Effector memory CD4-positive, alpha-beta T cell (primary cell): ENCODE results near the gene SUSD6.

Experiments used
- DNase-seq, 3 donors: peaks; one replicate each; pipeline ENCODE4 v3.0.0-alpha.2; 2020
- H3K27ac ChIP-seq: 2 replicates; pipeline ENCODE4 v1.7.0; 2013; ENCODE audit warnings: mild to moderate bottlenecking, low read length, moderate library complexity; ENCODE audit not compliant: insufficient read depth, poor library complexity, severe bottlenecking
- H3K27me3 ChIP-seq: replicated peaks from 2 replicates; pipeline ENCODE4 v1.7.0; 2013; ENCODE audit warnings: mild to moderate bottlenecking, low read length; ENCODE audit not compliant: insufficient read depth, control insufficient read depth, poor library complexity, severe bottlenecking
- H3K36me3 ChIP-seq: 2 replicates; pipeline ENCODE4 v1.7.0; 2013; ENCODE audit warnings: mild to moderate bottlenecking, low read length, moderate library complexity; ENCODE audit not compliant: control insufficient read depth, insufficient read depth
- H3K4me1 ChIP-seq: 2 replicates; pipeline ENCODE4 v1.7.0; 2013; ENCODE audit warnings: low read length, mild to moderate bottlenecking; ENCODE audit not compliant: control insufficient read depth, insufficient read depth, poor library complexity, severe bottlenecking
- H3K4me3 ChIP-seq: 2 replicates; pipeline ENCODE4 v1.7.0; 2013; ENCODE audit warnings: low read length, low read depth, mild to moderate bottlenecking; ENCODE audit not compliant: insufficient read depth, poor library complexity, severe bottlenecking
- H3K9me3 ChIP-seq: 2 replicates; pipeline ENCODE4 v1.7.0; 2013; ENCODE audit warnings: mild to moderate bottlenecking, low read length, moderate library complexity; ENCODE audit not compliant: control insufficient read depth

The SUSD6 gene

DNA sequence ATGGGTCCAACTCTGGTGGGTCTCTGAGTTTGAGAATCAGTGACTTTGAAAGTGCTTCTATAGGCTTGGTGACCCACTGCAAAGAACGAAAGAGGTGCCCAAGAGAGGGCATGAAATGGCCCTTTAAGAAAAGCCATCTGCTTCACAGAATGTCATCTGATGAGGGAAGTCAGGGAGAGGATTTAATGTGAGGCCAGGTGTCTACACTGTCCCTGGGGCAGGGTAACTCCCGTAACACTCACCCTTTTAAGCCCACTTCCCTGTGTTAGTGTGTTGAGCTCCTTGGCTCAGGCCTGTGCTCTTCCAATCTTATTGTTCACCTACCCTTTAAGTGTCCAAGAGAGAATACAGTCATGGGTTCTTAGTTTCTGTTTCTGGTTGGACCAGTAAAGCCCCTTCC lies 139.1 kb downstream of the SUSD6 start:
- no peak overlapping the region for H3K27ac ChIP-seq
- H3K36me3 ChIP-seq, result no peaks in the 10 kb centered on the region
- H3K4me3 ChIP-seq, result no peak overlapping the region
- H3K27me3 ChIP-seq, result no peaks in the 10 kb centered on the region
- no peaks in the 10 kb centered on the region for H3K9me3 ChIP-seq
- H3K4me1 ChIP-seq, result no peaks in the 10 kb centered on the region
- DNase-seq, result no peak

DNA sequence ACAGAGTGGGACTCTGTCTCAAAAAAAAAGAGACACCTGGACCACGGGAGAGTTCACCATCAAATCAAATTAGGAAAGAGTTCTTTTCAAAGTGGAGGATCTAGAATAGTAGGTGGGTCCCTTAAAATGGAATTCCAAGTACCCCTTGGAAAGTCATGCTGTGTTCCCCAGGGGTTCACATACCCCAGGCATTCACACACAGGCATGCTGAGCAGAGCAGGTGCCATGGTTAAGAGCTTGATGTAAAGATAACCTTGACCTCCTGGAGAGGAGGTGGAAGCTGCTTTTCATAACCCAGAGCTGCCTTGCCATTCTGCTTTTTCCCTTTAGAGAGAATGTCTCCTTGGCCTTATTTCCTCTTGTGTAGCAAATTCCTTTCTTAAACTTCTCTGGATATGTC lies 141.4 kb downstream of the SUSD6 start:
- Histone ChIP-seq H3K9me3 (no peaks in the 10 kb centered on the region), H3K4me3 (no peak overlapping the region), H3K36me3 (no peaks in the 10 kb centered on the region), H3K4me1 (no peaks in the 10 kb centered on the region), H3K27ac (no peak overlapping the region), H3K27me3 (no peaks in the 10 kb centered on the region)
- DNase-seq, result no peak

DNA sequence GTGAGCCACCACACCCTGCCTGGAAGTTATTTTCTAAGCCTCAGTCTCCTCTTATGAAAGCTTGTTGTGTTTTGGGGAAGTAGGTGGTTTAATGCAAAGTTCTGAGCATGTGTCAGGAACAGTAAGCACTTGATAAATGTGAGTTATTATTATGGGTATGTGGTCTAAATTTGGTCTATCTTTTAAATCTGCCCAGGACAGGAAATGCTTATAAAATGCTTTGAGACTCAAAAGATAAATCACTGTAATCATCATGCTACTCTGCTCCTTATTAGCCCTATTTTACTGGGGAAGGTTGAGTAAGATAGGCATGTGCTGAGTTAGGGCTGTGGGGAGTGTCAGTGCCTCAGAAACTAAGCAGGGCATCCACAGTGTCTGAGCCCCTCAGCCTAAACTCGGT lies 142.5 kb downstream of the SUSD6 start:
- Histone ChIP-seq H3K27me3 (no peaks in the 10 kb centered on the region), H3K27ac (no peak overlapping the region), H3K36me3 (no peaks in the 10 kb centered on the region), H3K4me1 (no peaks in the 10 kb centered on the region), H3K4me3 (no peak overlapping the region), H3K9me3 (no peaks in the 10 kb centered on the region)
- no peak for DNase-seq

DNA sequence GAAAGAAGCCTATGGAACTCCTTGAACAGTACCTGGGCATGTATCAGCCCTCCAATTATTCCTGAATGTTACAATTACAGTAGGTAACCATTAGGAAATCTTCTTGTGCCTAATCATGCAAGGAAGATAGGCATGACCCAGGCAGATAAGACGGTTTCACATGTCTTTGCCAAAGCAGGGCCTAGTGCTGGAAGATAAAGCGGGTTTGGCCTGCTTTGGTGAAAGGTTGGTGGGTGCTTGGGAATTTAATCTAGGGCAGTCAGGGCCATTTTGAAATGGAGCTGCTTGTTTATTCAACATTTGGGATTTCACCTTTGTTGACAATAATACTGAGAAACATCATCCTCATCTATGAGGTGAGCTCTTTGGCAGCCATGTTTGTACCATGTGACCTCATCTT lies 143.1 kb downstream of the SUSD6 start:
- Histone ChIP-seq H3K9me3 (no peaks in the 10 kb centered on the region), H3K4me3 (no peak overlapping the region), H3K4me1 (no peaks in the 10 kb centered on the region), H3K27ac (no peak overlapping the region), H3K36me3 (no peaks in the 10 kb centered on the region), H3K27me3 (no peaks in the 10 kb centered on the region)
- no peak for DNase-seq

DNA sequence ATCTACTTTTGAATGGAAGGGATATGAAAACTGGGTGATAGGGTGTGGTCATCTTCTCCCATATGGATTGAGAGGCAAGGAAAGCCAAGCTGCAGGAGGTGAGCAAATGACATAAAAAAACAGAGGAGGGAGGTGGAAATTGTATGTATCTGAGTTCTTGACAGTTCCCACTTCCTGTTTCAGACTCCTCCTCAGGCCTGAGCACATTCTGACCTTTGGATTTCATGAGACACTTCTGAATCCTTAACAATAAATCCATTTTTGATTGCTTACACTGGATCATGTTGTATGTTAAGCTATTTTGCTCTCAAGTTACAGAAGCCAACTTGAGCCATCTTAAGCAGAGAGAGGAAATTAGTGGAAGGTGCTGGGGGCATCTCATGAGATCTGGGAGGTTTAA lies 143.9 kb downstream of the SUSD6 start:
- no peaks in the 10 kb centered on the region for H3K4me1 ChIP-seq
- DNase-seq, result no peak
- no peaks in the 10 kb centered on the region for H3K9me3 ChIP-seq
- H3K27ac ChIP-seq, result no peak overlapping the region
- H3K4me3 ChIP-seq, result no peak overlapping the region
- no peaks in the 10 kb centered on the region for H3K36me3 ChIP-seq
- H3K27me3 ChIP-seq, result no peaks in the 10 kb centered on the region

DNA sequence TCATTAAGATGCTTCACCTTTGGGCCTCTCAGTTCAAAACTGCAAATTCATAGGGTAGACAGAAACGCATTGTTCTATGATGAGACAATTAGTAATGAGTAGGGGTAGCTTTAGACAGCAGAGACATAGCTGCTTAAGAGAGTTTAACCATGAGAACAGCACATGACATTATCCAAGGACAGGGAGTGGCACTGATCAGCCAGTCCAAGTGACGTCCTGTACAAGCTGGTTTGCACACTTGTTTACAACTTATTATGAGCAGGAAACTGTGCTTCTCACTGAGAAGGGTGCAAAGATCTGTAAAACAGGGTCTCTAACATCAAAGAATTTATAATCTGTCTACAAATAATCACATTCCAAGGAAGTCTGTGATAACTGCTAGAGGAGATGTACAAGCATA lies 144.4 kb downstream of the SUSD6 start:
- DNase-seq, result no peak
- H3K27ac ChIP-seq, result no peak overlapping the region
- no peaks in the 10 kb centered on the region for H3K27me3 ChIP-seq
- no peaks in the 10 kb centered on the region for H3K4me1 ChIP-seq
- H3K36me3 ChIP-seq, result no peaks in the 10 kb centered on the region
- no peaks in the 10 kb centered on the region for H3K9me3 ChIP-seq
- no peak overlapping the region for H3K4me3 ChIP-seq

DNA sequence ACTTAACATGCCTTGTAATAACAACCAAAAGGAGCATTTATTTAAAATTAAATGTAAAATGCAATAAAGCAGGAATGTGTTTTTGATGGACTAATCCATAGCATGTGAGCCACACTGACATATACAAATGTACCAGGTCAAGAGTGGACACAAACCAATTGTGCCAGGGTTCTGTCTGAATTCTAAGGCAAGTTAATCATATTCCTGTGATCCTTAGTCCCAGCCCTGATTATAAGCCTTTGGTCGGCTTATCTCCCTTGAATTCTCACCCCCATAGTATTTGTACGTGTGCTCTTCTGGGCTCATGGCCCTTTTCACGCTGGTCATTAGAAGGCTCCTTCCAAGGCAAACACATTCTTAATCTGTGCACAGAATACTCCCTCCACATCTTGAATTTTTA lies 144.9 kb downstream of the SUSD6 start:
- Histone ChIP-seq H3K9me3 (no peaks in the 10 kb centered on the region), H3K36me3 (no peaks in the 10 kb centered on the region), H3K27ac (no peak overlapping the region), H3K4me1 (no peaks in the 10 kb centered on the region), H3K27me3 (no peaks in the 10 kb centered on the region), H3K4me3 (no peak overlapping the region)
- no peak for DNase-seq

DNA sequence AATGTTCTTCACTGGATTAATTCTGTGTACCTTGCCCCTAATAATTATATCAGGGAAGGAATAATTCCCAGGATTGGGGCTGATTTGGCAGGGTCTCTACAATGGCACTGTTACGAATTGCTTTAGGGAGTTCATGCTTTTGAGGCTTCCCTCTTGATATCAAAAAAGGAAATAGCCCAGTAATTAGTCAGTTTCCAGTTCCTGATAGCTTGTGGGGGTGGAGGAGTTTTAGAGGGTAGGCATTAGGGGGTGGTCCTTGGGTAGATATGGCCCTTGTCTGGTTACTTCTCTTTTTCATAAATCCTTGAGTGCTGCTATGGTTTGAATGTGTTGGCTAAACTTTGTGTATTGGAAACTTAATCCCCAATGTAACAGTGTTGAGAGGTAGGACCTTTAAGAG lies 149.4 kb downstream of the SUSD6 start:
- H3K4me3 ChIP-seq, result no peak overlapping the region
- DNase-seq, result no peak
- no peaks in the 10 kb centered on the region for H3K27me3 ChIP-seq
- no peak overlapping the region for H3K27ac ChIP-seq
- H3K9me3 ChIP-seq, result no peaks in the 10 kb centered on the region
- no peaks in the 10 kb centered on the region for H3K36me3 ChIP-seq
- no peaks in the 10 kb centered on the region for H3K4me1 ChIP-seq

DNA sequence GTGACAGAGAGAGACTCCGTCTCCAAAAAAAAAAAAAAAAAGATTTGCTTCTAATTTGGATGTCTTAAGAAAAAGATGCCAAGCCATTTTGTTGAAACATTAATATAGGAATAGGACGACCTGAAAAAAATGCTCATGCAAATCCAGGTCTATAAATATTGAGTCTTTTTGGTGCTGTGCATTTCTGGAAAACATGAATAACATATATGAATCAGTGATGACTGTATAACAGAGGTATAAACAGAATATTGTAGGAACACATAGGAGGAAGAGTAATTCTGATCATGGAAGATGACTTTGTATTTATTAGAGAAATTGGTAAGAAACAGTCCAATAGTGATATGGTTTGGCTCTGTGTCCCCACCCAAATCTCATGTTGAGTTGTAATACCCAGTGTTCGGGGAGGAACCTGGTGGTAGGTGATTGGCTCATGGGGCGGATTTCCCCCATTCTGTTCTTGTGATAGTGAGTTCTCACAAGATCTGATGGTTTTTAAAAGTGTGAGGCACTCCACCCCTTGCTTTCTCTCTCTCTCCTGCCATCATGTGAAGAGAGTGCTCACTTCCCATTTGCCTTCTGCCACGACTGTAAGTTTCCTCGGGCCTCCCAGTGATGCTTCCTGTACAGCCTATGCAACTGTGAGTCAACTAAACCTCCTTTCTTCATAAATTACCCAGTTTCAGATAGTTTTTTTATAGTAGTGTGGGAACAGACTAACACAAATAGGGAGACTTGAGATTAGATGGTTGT lies 152.5 kb downstream of the SUSD6 start:
- Histone ChIP-seq H3K27ac (no peak overlapping the region), H3K4me3 (no peak overlapping the region), H3K36me3 (peaks cover 19% of the 10 kb centered on the region), H3K27me3 (no peaks in the 10 kb centered on the region), H3K9me3 (no peaks in the 10 kb centered on the region), H3K4me1 (peaks cover 10% of the 10 kb centered on the region)
- DNase-seq, result no peak
